DND-41 (cell line): ENCODE results near the gene RGS12.

Experiments used
- EZH2 ChIP-seq: IDR thresholded peaks from 3 replicates; pipeline ENCODE4 v1.6.1; 2012; ENCODE audit warnings: borderline replicate concordance, low read depth, mild to moderate bottlenecking, moderate library complexity, low read length, inconsistent platforms; ENCODE audit not compliant: severe bottlenecking
- TF ChIP-seq, protein P1 (sequence below): IDR thresholded peaks from 2 replicates; pipeline ENCODE4 v1.5.1; 2012; ENCODE audit warnings: borderline replicate concordance, low read length, moderate library complexity, mild to moderate bottlenecking; ENCODE audit not compliant: poor library complexity, severe bottlenecking; ENCODE audit errors: extremely low read depth

GRCh38 chr4:3271131-3271530 is 21.7 kb upstream of the RGS12 start:
- TF ChIP-seq, protein P1, sequence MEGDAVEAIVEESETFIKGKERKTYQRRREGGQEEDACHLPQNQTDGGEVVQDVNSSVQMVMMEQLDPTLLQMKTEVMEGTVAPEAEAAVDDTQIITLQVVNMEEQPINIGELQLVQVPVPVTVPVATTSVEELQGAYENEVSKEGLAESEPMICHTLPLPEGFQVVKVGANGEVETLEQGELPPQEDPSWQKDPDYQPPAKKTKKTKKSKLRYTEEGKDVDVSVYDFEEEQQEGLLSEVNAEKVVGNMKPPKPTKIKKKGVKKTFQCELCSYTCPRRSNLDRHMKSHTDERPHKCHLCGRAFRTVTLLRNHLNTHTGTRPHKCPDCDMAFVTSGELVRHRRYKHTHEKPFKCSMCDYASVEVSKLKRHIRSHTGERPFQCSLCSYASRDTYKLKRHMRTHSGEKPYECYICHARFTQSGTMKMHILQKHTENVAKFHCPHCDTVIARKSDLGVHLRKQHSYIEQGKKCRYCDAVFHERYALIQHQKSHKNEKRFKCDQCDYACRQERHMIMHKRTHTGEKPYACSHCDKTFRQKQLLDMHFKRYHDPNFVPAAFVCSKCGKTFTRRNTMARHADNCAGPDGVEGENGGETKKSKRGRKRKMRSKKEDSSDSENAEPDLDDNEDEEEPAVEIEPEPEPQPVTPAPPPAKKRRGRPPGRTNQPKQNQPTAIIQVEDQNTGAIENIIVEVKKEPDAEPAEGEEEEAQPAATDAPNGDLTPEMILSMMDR, result no peak
- no peak for TF ChIP-seq EZH2
